Kidney tubule cell (primary cell): ENCODE data around the gene CATSPERB.
A peak's percentile ranks its signal among the peaks of the same experiment; 100 is the strongest.
"Not testable (repeated sequence)": the region's sequence is repeated elsewhere in the genome, so short reads cannot be mapped to it uniquely, and the experiment has no call there.

ENCODE experiments used
- DNase-seq: peaks from one replicate; pipeline ENCODE4 v3.0.0-alpha.2; 2018; ENCODE audit warnings: low spot score

The CATSPERB gene

DNA sequence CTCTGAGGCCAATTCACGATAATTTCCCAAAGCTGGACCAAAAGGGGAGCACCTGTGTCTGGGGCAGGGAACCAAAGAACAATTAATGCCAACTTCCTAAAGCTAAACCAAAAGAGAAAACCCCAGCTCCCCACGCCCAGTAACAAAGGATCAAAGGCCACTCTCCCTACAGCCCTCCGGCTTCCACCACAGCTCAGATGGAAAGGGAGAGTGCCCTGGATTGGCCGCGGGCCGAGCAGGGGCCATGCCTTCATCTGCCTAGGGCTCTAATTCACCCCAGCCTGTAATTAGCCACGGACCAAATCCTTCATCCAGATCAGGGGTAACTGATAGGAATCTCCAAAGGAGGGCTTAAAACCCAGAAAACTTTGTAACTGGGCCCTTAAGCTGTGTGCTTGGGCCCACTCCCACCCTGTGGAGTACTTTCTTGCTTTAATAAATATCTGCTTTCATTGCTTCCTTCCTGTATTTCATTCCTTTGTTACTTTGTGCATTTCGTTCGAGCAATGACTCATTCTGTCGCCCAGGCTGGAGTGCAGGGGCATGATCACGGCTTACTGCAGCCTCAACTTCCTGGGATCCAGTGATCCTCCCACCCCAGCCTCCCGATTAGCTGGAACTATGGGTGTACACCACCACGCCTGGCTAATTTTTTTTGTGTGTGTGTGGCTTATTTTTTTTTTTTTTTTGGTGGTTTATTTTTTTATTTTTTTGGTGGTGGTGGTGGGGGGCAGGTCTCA is 156.2 kb downstream of the CATSPERB start:
- no peak for DNase-seq

DNA sequence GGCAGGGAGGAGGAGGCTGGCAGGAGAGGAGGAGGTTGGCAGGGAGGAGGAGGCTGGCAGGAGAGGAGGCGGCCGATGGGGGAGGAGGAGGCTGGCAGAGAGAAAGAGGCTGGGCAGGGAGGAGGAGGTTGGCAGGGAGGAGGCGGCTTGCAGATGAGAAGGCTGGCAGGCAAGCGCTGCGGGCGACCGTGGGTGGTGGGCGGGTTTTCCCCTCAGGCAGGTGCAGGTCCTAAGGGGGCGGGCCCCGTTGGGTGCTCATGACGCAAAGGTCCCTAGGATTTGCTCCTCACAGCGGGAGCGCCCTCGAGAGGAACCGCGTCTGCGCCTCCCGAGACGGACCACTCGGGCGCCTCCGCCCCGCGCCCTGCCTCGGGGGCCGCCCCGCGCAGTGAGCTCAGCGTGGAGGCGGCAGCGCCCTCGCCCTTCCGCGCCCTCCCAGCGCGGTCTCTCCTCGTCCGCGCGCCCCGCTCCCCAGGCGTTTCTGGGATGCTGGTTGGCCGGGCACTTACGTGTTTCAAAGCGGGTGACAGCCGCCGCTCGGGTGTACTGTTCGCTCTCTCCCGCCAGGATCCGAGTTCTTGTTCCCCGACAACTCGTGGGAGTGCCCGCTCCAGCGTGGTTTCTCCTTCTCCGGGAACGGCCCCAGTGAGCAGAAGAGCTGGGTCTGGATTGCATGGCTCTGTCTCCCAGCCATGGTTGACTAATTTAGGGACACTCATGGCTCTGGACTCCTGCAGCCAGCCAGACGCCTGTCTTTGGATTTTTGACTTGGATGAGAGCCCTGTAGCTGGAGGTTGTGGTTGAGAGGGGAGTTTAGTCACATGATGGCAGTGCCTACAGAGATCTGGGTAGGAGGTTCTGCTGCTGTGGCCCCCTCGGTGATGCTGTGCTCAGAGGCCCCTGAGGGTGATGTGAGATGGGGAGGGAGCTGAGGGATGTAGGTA is 157.7 kb downstream of the CATSPERB start:
- DNase-seq: peak; percentile 88

DNA sequence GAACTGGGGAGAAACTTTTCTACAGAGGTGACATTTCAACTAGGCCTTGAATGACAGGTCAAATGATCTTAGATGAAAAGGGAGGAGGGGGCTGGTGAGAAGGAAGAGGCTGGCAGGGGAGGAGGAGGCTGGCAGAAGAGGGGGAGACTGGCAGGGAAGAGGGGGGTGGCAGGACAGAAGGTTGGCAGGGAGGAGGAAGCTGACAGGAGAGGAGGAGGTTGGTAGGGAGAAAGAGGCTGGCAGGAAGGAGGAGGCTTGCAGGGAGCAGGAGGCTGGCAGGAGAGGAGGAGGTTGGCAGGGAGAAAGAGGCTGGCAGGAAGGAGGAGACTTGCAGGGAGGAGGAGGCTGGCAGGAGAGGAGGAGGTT is 158.4 kb downstream of the CATSPERB start:
- DNase-seq: no peak

- no peak for DNase-seq
Measured at GRCh38 chr14:91570021-91570420, 161.9 kb downstream of the CATSPERB start.

- no peak for DNase-seq
Measured at GRCh38 chr14:91569301-91569700, 162.6 kb downstream of the CATSPERB start.

- DNase-seq: no peak
Measured at GRCh38 chr14:91568626-91569025, 163.3 kb downstream of the CATSPERB start.

DNA sequence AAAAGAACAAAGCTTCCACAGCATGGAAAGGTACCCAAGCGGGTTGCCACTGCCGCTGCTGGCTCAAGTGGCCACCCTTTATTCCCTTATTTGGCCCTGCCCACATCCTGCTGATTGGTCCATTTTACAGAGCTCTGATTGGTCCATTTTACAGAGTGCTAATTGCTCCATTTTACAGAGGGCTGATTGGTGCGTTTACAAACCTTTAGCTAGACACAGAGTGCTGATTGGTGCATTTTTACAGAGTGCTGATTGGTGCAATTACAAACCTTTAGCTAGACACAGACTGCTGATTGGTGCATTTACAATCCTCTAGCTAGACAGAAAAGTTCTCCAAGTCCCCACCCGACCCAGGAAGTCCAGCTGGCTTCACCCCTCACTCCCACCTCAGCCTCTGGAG is 164.1 kb downstream of the CATSPERB start:
- DNase-seq: not testable (repeated sequence)

GRCh38 chr14:91555531-91555930 is 176.4 kb downstream of the CATSPERB start:
- DNase-seq: no peak

GRCh38 chr14:91554535-91555332 is 177.2 kb downstream of the CATSPERB start:
- no peak for DNase-seq

GRCh38 chr14:91548108-91548507 is 183.8 kb downstream of the CATSPERB start:
- no peak for DNase-seq

DNA sequence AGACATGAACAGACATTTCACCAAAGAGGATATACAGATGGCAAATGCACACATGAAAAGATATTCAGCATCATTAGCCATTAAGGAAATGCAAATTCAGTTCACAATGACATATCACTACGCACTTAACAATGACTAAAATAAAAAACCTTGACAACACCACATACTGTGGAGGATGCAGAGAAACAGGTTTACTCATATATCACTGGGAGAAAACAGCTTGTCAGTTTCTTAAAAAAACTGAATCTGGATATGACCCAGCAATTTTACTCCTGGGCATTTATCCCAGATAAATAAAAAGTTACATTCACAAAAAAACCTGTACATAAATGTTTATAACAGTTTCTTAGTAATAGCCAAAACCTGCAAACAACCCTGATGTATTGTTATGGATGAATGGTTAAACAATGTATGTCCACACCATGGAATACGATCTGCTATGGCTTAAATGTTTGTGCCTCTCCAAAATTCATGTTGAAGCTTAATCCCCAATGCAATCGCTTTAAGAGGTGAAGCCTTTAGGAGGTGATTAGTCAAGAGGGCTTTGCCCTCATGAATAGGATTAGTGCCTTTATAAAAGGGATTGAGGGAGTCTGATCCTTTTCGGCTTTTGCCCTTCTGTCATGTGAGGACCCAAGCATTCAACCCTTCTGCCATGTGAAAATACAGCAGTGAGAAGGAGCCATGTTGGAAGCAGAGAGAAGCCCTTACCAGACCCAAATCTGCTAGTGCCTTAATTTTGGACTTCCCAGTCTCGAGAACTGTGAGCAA is 185.8 kb downstream of the CATSPERB start:
- no peak for DNase-seq

DNA sequence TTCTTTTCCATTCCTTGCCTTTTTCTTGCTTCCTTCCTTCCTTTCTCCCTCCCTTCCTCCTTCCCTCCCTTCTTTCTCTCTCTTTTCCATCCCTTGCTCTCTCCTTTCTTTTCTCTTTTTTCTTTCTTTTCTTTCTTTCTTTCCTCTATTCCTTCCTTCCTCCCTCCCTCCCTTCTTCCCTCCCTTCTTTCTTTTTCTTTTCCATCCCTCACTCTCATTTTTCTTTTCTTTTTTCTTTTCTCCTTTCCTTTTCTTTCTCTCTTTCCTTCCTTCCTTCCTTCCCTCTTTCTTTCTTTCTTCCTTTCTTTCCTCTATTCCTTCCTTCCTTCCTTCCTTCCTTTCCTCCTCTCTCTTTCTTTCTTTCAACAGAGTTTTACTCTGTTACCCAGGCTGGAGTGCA is 186.7 kb downstream of the CATSPERB start:
- DNase-seq: no peak

DNA sequence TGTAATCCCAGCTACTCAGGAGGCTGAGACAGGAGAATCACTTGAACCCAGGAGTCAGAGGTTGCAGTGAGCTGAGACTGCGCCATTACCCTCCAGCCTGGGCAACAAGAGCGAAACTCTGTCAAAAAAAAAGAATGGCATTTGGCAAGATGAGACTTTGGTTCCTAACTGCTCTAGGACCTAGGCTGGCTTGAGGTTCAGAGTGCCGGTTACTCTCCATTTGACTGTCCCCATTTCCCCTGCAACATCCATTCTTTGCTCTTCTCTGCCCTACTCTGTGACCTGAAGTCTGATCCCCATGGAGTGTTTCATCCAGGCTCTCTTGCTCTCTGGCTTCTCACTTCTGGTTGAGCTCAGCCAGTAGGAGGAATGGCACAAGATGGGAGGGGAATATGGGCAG is 195.6 kb downstream of the CATSPERB start:
- no peak for DNase-seq

GRCh38 chr14:91534059-91534458 is 197.8 kb downstream of the CATSPERB start:
- not testable (repeated sequence) for DNase-seq

DNA sequence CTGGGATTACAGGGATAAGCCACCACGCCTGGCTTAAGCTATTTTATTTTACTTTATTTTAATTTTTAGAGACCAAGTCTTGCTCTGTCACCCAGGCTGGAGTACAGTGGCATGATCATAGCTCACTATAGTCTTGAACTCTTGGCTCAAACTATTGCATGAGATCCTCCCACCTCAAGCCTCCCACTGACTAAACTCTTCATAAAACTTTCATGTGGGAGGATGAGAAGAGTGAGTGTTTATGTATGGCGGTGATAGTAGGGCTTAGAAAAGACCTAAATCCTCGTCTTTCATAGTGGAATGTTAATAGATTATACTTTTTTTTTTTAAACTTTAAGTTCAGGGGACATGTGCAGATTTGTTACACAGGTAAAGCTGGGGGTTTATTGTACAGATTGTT is 198.3 kb downstream of the CATSPERB start:
- no peak for DNase-seq
